GM23338 (cell line): ENCODE data around the gene MT1HL1. TPM values are rescaled to one million over a fixed set of nuclear protein-coding genes. Genes with fewer than 3 reads are reported as not detected.

Experiments used
- ATAC-seq: fragments of 200-7000 bp; cut with Tn5 transposase; 3 replicates; pipeline ENCODE4 v1.9.1; 2020
- DNase-seq: peaks from one replicate; pipeline ENCODE4 v3.0.0-alpha.2; 2015; ENCODE audit warnings: low spot score
- H2AFZ ChIP-seq: fragments of 200-600 bp; sonication (generic); 2 replicates; pipeline ENCODE4 v1.8.0; 2016; ENCODE audit warnings: antibody characterized with exemption, mild to moderate bottlenecking, moderate library complexity
- H3F3A ChIP-seq: fragments of 200-600 bp; sonication (generic); replicated peaks from 2 replicates; pipeline ENCODE4 v1.8.0; 2017; ENCODE audit warnings: antibody characterized with exemption, mixed run types, low read depth
- H3K27ac ChIP-seq: fragments of 200-600 bp; sonication (generic); 2 replicates; pipeline ENCODE4 v1.6.1; 2016; ENCODE audit warnings: low read depth
- H3K27me3 ChIP-seq: fragments of 200-600 bp; sonication (generic); 2 replicates; pipeline ENCODE4 v1.8.0; 2016; ENCODE audit warnings: mild to moderate bottlenecking, mixed run types, moderate library complexity; ENCODE audit not compliant: insufficient read depth
- H3K36me3 ChIP-seq: fragments of 200-600 bp; sonication (generic); 2 replicates; pipeline ENCODE4 v1.8.0; 2016; ENCODE audit warnings: mild to moderate bottlenecking; ENCODE audit not compliant: insufficient read depth
- H3K4me1 ChIP-seq: fragments of 200-600 bp; sonication (generic); 2 replicates; pipeline ENCODE4 v1.8.0; 2016; ENCODE audit warnings: mild to moderate bottlenecking, moderate library complexity; ENCODE audit not compliant: insufficient read depth
- H3K4me2 ChIP-seq: fragments of 200-600 bp; sonication (generic); 2 replicates; pipeline ENCODE4 v1.7.1; 2017; ENCODE audit warnings: mixed run types
- H3K4me3 ChIP-seq: fragments of 200-600 bp; sonication (generic); 2 replicates; pipeline ENCODE4 v1.6.1; 2016; ENCODE audit warnings: mixed run types
- H3K79me2 ChIP-seq: fragments of 200-600 bp; sonication (generic); replicated peaks from 2 replicates; pipeline ENCODE4 v1.8.0; 2017; ENCODE audit warnings: mild to moderate bottlenecking; ENCODE audit not compliant: insufficient read depth
- H3K9me2 ChIP-seq: fragments of 200-600 bp; sonication (generic); 2 replicates; pipeline ENCODE4 v1.8.0; 2017; ENCODE audit not compliant: insufficient read depth
- H4K20me1 ChIP-seq: fragments of 200-600 bp; sonication (generic); replicated peaks from 2 replicates; pipeline ENCODE4 v1.8.0; 2017; ENCODE audit warnings: mild to moderate bottlenecking; ENCODE audit not compliant: insufficient read depth
- H3K27ac Mint-ChIP-seq: 2 replicates; pipeline ENCODE4 v1.8.0; 2020; ENCODE audit warnings: inconsistent platforms, mild to moderate bottlenecking, moderate library complexity, mixed read lengths
- H3K27me3 Mint-ChIP-seq: 3 replicates; pipeline ENCODE4 v1.8.0; 2022; ENCODE audit warnings: low read depth, mild to moderate bottlenecking, moderate library complexity, mixed read lengths, inconsistent platforms; ENCODE audit not compliant: insufficient read depth, poor library complexity
- H3K36me3 Mint-ChIP-seq: 3 replicates; pipeline ENCODE4 v1.8.0; 2021; ENCODE audit warnings: low read depth, mild to moderate bottlenecking, inconsistent platforms, moderate library complexity, mixed read lengths
- H3K4me1 Mint-ChIP-seq: 3 replicates; pipeline ENCODE4 v1.8.0; 2020; ENCODE audit warnings: mild to moderate bottlenecking, inconsistent platforms, mixed read lengths
- H3K4me3 Mint-ChIP-seq: 3 replicates; pipeline ENCODE4 v1.8.0; 2021; ENCODE audit warnings: moderate library complexity, mild to moderate bottlenecking, inconsistent platforms, mixed read lengths
- H3K9me3 Mint-ChIP-seq: 3 replicates; pipeline ENCODE4 v1.8.0; 2020; ENCODE audit warnings: moderate library complexity, mild to moderate bottlenecking, inconsistent platforms, mixed read lengths
- CREB1 ChIP-seq: fragments of 250-450 bp; sonication (Bioruptor Pico); IDR thresholded peaks from 2 replicates; pipeline ENCODE4 v1.5.0; 2020; ENCODE audit warnings: low read depth, mild to moderate bottlenecking, moderate library complexity
- ETS1 ChIP-seq: IDR thresholded peaks from 2 replicates; pipeline ENCODE4 v1.6.1; 2016; ENCODE audit warnings: antibody characterized with exemption
- EZH2 ChIP-seq: fragments of 200-600 bp; sonication (generic); IDR thresholded peaks from one replicate; pipeline ENCODE4 v1.8.0; 2017; ENCODE audit warnings: antibody characterized with exemption, mild to moderate bottlenecking, low read depth; ENCODE audit not compliant: unreplicated experiment
- EZH2phosphoT487 ChIP-seq: fragments of 200-600 bp; sonication (generic); IDR thresholded peaks from one replicate; pipeline ENCODE4 v1.8.1; 2018; ENCODE audit warnings: antibody characterized with exemption; ENCODE audit not compliant: unreplicated experiment
- JUNB ChIP-seq: IDR thresholded peaks from one replicate; pipeline ENCODE4 v1.6.1; 2016; ENCODE audit warnings: antibody characterized with exemption; ENCODE audit not compliant: unreplicated experiment
- NANOG ChIP-seq: IDR thresholded peaks from 2 replicates; pipeline ENCODE4 v1.6.1; 2016; ENCODE audit warnings: antibody characterized with exemption, borderline replicate concordance
- POLR2AphosphoS5 ChIP-seq: IDR thresholded peaks from 2 replicates; pipeline ENCODE4 v1.6.1; 2016; ENCODE audit warnings: antibody characterized with exemption, low read depth
- STAT1 ChIP-seq: IDR thresholded peaks from one replicate; pipeline ENCODE4 v1.6.1; 2016; ENCODE audit warnings: antibody characterized with exemption; ENCODE audit not compliant: unreplicated experiment
- ZNF114 ChIP-seq: fragments of 250-450 bp; sonication (Bioruptor Pico); IDR thresholded peaks from 2 replicates; pipeline ENCODE4 v1.5.0; 2020; ENCODE audit warnings: mild to moderate bottlenecking, moderate library complexity
- ZNF331 ChIP-seq: fragments of 250-450 bp; sonication (Bioruptor Pico); IDR thresholded peaks from 2 replicates; pipeline ENCODE4 v1.5.0; 2020; ENCODE audit warnings: low read depth, mild to moderate bottlenecking, moderate library complexity
- ZNF462 ChIP-seq: fragments of 250-450 bp; sonication (Bioruptor Pico); IDR thresholded peaks from 2 replicates; pipeline ENCODE4 v1.5.0; 2020; ENCODE audit warnings: mild to moderate bottlenecking, moderate library complexity
- polyA plus RNA-seq: library from polyadenylated mRNA; unstranded; fragments of >200 nt; fragmentation: Nextera tagmentation; extraction: Ambion mirVana; gene quantifications from 2 replicates; pipeline ENCODE4 v1.2.1, GENCODE V29; 2016
- total RNA-seq: library from RNA; depleted of rRNA; stranded (reverse); fragments of >200 nt; shearing (Covaris generic); gene quantifications from 2 replicates; pipeline ENCODE4 v1.2.3, GENCODE V29; 2014
- TF ChIP-seq, protein P1 (sequence below), 2 experiments: fragments of 200-600 bp in 1 of 2; sonication (generic) in 1 of 2; conservative IDR thresholded peaks; 2 replicates each; pipeline versions ENCODE4 v1.5.1 to v1.6.1; 2016 to 2017; ENCODE audit warnings: antibody characterized with exemption in 2 of 2, low read depth in 2 of 2, mild to moderate bottlenecking in 2 of 2, moderate library complexity in 1 of 2
- TF ChIP-seq, protein P2 (sequence below): IDR thresholded peaks from one replicate; pipeline ENCODE4 v1.6.1; 2018; ENCODE audit warnings: antibody characterized with exemption; ENCODE audit not compliant: unreplicated experiment

Gene MT1HL1
- total and polyA plus RNA-seq, 2 experiments from 2014 or later, result not detected

DNA sequence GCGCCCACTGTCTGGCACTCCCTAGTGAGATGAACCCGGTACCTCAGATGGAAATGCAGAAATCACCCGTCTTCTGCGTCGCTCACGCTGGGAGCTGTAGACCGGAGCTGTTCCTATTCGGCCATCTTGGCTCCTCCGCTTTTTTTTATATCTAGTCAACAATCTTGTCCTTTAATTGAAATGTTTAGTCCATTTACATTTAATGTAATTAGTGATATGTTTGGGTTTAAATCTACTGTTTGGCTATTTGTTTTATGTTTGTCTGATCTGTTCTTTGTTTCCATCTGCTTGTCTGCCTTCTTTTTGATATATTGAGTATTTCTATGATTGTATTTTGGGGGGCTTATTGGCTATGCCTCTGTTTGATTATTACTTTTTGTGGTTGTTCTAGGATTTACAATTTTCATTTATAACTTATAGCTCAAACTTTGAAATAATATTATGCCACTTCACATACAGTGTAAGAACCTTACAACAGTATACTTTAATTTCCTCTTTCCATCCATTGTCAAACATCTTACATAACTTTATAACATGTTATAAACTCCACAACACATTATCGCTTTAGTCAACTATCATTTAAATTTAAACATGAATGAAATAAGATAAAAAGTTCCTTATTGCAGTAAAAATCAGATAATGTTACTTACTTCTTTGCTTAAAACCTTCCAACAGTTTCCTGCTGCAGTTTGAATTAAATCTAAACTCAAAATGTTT is 21.3 kb upstream of the MT1HL1 start:
- peaks cover 8% of the 10 kb centered on the region for H3K9me3 Mint-ChIP-seq
- H3F3A ChIP-seq, result no peaks in the 10 kb centered on the region
- ATAC-seq, result no peak

More for the DNA sequence above, 21.3 kb upstream of the MT1HL1 start:
- H4K20me1 ChIP-seq, result no peaks in the 10 kb centered on the region
- H3K4me2 ChIP-seq, result no peak overlapping the region
- Mint-ChIP-seq H3K27ac (no peak overlapping the region), H3K4me3 (no peak overlapping the region), H3K4me1 (peaks cover 7% of the 10 kb centered on the region; the same call in 1 of the 3 replicates), H3K27me3 (no peaks in the 10 kb centered on the region), H3K36me3 (peaks cover 7% of the 10 kb centered on the region)
- peaks cover 3% of the 10 kb centered on the region; the same call in 1 of the 2 replicates for H3K36me3 ChIP-seq
- peaks cover 1% of the 10 kb centered on the region; the same call in 1 of the 2 replicates for H3K9me2 ChIP-seq
- no peak overlapping the region for H3K4me3 ChIP-seq
- no peak for TF ChIP-seq EZH2
- no peak for TF ChIP-seq POLR2AphosphoS5
- no peak for TF ChIP-seq STAT1
- TF ChIP-seq, protein P1, sequence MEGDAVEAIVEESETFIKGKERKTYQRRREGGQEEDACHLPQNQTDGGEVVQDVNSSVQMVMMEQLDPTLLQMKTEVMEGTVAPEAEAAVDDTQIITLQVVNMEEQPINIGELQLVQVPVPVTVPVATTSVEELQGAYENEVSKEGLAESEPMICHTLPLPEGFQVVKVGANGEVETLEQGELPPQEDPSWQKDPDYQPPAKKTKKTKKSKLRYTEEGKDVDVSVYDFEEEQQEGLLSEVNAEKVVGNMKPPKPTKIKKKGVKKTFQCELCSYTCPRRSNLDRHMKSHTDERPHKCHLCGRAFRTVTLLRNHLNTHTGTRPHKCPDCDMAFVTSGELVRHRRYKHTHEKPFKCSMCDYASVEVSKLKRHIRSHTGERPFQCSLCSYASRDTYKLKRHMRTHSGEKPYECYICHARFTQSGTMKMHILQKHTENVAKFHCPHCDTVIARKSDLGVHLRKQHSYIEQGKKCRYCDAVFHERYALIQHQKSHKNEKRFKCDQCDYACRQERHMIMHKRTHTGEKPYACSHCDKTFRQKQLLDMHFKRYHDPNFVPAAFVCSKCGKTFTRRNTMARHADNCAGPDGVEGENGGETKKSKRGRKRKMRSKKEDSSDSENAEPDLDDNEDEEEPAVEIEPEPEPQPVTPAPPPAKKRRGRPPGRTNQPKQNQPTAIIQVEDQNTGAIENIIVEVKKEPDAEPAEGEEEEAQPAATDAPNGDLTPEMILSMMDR (conservative IDR thresholded peaks at IDR 0.05; ENCODE audit: low read depth in 2 of 2), result no peak
- TF ChIP-seq JUNB, result no peak
- TF ChIP-seq ETS1, result no peak
- TF ChIP-seq ZNF462, result no peak
- no peak for TF ChIP-seq CREB1 (CRISPR knock-in tag)
- TF ChIP-seq, protein P2, sequence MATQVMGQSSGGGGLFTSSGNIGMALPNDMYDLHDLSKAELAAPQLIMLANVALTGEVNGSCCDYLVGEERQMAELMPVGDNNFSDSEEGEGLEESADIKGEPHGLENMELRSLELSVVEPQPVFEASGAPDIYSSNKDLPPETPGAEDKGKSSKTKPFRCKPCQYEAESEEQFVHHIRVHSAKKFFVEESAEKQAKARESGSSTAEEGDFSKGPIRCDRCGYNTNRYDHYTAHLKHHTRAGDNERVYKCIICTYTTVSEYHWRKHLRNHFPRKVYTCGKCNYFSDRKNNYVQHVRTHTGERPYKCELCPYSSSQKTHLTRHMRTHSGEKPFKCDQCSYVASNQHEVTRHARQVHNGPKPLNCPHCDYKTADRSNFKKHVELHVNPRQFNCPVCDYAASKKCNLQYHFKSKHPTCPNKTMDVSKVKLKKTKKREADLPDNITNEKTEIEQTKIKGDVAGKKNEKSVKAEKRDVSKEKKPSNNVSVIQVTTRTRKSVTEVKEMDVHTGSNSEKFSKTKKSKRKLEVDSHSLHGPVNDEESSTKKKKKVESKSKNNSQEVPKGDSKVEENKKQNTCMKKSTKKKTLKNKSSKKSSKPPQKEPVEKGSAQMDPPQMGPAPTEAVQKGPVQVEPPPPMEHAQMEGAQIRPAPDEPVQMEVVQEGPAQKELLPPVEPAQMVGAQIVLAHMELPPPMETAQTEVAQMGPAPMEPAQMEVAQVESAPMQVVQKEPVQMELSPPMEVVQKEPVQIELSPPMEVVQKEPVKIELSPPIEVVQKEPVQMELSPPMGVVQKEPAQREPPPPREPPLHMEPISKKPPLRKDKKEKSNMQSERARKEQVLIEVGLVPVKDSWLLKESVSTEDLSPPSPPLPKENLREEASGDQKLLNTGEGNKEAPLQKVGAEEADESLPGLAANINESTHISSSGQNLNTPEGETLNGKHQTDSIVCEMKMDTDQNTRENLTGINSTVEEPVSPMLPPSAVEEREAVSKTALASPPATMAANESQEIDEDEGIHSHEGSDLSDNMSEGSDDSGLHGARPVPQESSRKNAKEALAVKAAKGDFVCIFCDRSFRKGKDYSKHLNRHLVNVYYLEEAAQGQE, result no peak
- TF ChIP-seq ZNF331, result no peak
- no peak for TF ChIP-seq ZNF114 (CRISPR knock-in tag)
- TF ChIP-seq EZH2phosphoT487, result no peak
- no peak for TF ChIP-seq NANOG
- H3K79me2 ChIP-seq, result no peaks in the 10 kb centered on the region
- no peaks in the 10 kb centered on the region for H3K27me3 ChIP-seq
- no peak overlapping the region for H2AFZ ChIP-seq
- no peaks in the 10 kb centered on the region for H3K4me1 ChIP-seq
- no peak for DNase-seq
- H3K27ac ChIP-seq, result no peak overlapping the region
